GM18951 (cell line): ENCODE results near the gene FAM24A.
"Not testable (repeated sequence)": the region's sequence is repeated elsewhere in the genome, so short reads cannot be mapped to it uniquely, and the experiment has no call there.

Source experiments
- POLR2A ChIP-seq: IDR thresholded peaks from 4 replicates; pipeline ENCODE4 v1.6.1; 2011; ENCODE audit warnings: mild to moderate bottlenecking; ENCODE audit not compliant: insufficient read length, insufficient read depth; ENCODE audit errors: extremely low read depth
- in situ Hi-C: fragments of 300-500 bp; cut with MboI; formaldehyde crosslinking; loops from one replicate; pipeline ENCODE4 v1.12.0; 2022; ENCODE audit warnings: low sequenced_read_pairs, mixed read lengths, inconsistent platforms; ENCODE audit not compliant: unreplicated experiment

Gene FAM24A

GRCh38 chr10:122879339-122880273, 30.8 kb upstream of the FAM24A start, which contains the start of gene FAM24B:
Gene FAM24B, minus strand, starts transcription at chr10:122879581. Its CDS starts 29,066 bp downstream, at chr10:122850515.
- in situ Hi-C loops, result no loop called here
- TF ChIP-seq POLR2A, result peak; percentile 77

- in situ Hi-C loops, result no loop called here
- no peak for TF ChIP-seq POLR2A
Measured at GRCh38 chr10:122882766-122883165, 27.6 kb upstream of the FAM24A start.

GRCh38 chr10:122884166-122884565, 26.2 kb upstream of the FAM24A start:
- in situ Hi-C loops, result no loop called here
- TF ChIP-seq POLR2A, result no peak

GRCh38 chr10:122894261-122894944, 16.0 kb upstream of the FAM24A start:
- no peak for TF ChIP-seq POLR2A
- in situ Hi-C loops, result no loop called here

GRCh38 chr10:122903861-122904260, 6.5 kb upstream of the FAM24A start:
- in situ Hi-C loops, result not testable (repeated sequence)

GRCh38 chr10:122911889-122912484, 1.6 kb downstream of the FAM24A start:
- in situ Hi-C loops, result no loop called here

GRCh38 chr10:122915700-122916099, 5.3 kb downstream of the FAM24A start:
- in situ Hi-C loops, result no loop called here
- TF ChIP-seq POLR2A, result no peak

More at GRCh38 chr10:122911889-122912484, 1.6 kb downstream of the FAM24A start:
- no peak for TF ChIP-seq POLR2A

- in situ Hi-C loops, result no loop called here
Measured at GRCh38 chr10:122930140-122930539, 19.7 kb downstream of the FAM24A start.

GRCh38 chr10:122931088-122931906, 20.9 kb downstream of the FAM24A start:
- TF ChIP-seq POLR2A, result no peak
- in situ Hi-C loops, result no loop called here

More at GRCh38 chr10:122930140-122930539, 19.7 kb downstream of the FAM24A start:
- TF ChIP-seq POLR2A, result no peak

GRCh38 chr10:122939133-122939855, 28.9 kb downstream of the FAM24A start:
- in situ Hi-C loops, result no loop called here
- TF ChIP-seq POLR2A, result no peak

GRCh38 chr10:122939856-122940543, 29.6 kb downstream of the FAM24A start:
- in situ Hi-C loops, result no loop called here
- no peak for TF ChIP-seq POLR2A
